Adrenal gland (tissue), 5 donors: ENCODE results near the gene RAP1GAP2.

Source experiments
- CTCF ChIP-seq, 6 experiments: fragments of 450-650 bp in 4 of 6; fragments of 200-600 bp in 2 of 6; sonication (generic) in 1 of 6; IDR thresholded peaks; 1 replicate in 5 of 6; 2 replicates in 1 of 6; pipeline versions ENCODE4 v1.5.1 to v1.8.0; 2016 to 2021; ENCODE audit warnings: antibody characterized with exemption in 6 of 6, mild to moderate bottlenecking in 2 of 6, moderate library complexity in 1 of 6
- POLR2A ChIP-seq, 2 donors: fragments of 450-650 bp; IDR thresholded peaks; one replicate each; pipeline ENCODE4 v1.6.1; 2017; ENCODE audit warnings: antibody characterized with exemption in 2 of 2, mild to moderate bottlenecking in 2 of 2, moderate library complexity in 1 of 2
- donor health status: DM: no; HTN: no; CAD: no.

- TF ChIP-seq CTCF (IDR thresholded peaks at IDR 0.05) (no peak), POLR2A (IDR thresholded peaks at IDR 0.05) (no peak)
Measured at GRCh38 chr17:2894782-2895181, 98.5 kb downstream of the RAP1GAP2 start.
